Esophagus squamous epithelium (tissue), 4 donors: ENCODE results near the gene DNAJB8.

Source experiments
- CTCF ChIP-seq, 6 experiments: fragments of 450-650 bp in 4 of 6; fragments of 200-600 bp in 2 of 6; sonication (generic) in 2 of 6; IDR thresholded peaks; one replicate each; pipeline ENCODE4 v1.5.1; 2016 to 2019; ENCODE audit warnings: antibody characterized with exemption in 6 of 6, mild to moderate bottlenecking in 4 of 6, moderate library complexity in 4 of 6
- POLR2A ChIP-seq, 4 donors: fragments of 450-650 bp; IDR thresholded peaks; one replicate each; pipeline ENCODE4 v1.6.1; 2017; ENCODE audit warnings: antibody characterized with exemption in 4 of 4, mild to moderate bottlenecking in 4 of 4, moderate library complexity in 3 of 4

- TF ChIP-seq CTCF (IDR thresholded peaks at IDR 0.05), result no peak
- no peak for TF ChIP-seq POLR2A (IDR thresholded peaks at IDR 0.05)
Observed at GRCh38 chr3:128421966-128422365, 44.7 kb downstream of the DNAJB8 start.
